Measurements from ENCODE around the gene TMED4.

TMED4 gene

DNA sequence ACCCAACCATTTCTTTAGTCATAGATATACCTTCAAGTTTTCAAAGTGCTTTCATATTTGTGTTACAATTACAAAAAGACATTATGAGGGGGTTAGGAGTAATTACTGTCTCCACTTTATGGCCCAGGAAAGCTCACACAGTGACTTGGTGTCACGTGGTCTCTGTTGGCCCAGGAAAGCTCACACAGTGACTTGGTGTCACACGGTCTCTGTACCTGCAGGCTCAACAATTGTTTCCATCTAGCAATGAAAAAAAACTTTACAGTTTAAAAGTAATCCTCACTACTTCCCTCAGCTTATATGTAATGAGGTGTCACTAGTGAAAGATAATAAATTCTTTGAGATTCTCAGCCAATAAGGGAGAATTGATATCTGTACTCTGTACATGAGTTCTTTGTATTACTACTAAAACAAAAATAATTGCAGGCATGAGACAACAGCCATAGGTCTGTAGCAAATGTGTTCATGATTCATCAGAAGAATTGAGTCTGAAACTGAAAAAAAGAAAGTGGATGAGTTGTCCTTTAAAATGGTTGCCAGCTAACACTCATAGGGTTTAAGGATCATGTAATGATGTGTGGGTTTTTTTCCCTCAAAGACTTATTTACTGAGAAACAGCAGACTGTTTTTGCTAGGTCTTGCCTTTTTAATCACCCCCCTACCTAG lies 35.3 kb upstream of the TMED4 start:
- TF ChIP-seq, protein P1, sequence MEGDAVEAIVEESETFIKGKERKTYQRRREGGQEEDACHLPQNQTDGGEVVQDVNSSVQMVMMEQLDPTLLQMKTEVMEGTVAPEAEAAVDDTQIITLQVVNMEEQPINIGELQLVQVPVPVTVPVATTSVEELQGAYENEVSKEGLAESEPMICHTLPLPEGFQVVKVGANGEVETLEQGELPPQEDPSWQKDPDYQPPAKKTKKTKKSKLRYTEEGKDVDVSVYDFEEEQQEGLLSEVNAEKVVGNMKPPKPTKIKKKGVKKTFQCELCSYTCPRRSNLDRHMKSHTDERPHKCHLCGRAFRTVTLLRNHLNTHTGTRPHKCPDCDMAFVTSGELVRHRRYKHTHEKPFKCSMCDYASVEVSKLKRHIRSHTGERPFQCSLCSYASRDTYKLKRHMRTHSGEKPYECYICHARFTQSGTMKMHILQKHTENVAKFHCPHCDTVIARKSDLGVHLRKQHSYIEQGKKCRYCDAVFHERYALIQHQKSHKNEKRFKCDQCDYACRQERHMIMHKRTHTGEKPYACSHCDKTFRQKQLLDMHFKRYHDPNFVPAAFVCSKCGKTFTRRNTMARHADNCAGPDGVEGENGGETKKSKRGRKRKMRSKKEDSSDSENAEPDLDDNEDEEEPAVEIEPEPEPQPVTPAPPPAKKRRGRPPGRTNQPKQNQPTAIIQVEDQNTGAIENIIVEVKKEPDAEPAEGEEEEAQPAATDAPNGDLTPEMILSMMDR (conservative IDR thresholded peaks at IDR 0.05; ENCODE audit: low read depth, low read length), result no peak
- DNase-seq (ENCODE audit: low read depth), result no peak
- H3K4me3 ChIP-seq (ENCODE audit: low read length), result no peak overlapping the region

DNA sequence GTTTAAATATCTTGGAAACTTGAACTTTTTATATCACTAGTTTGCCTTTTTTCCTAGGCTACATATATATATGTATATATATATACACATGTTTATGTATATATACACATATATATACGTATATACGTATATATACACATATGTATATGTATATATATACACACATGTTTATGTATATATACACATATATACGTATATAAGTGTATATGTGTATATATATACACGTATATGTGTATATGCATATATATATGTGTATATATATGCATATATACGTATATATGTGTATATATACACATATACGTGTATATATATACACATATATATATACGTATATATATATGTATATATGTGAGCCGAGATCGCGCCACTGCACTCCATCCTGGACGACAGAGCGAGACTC lies 34.5 kb upstream of the TMED4 start:
- TF ChIP-seq, protein P1 (conservative IDR thresholded peaks at IDR 0.05; ENCODE audit: low read depth, low read length), result no peak
- no peak for DNase-seq (ENCODE audit: low read depth)
- no peak overlapping the region for H3K4me3 ChIP-seq (ENCODE audit: low read length)

DNA sequence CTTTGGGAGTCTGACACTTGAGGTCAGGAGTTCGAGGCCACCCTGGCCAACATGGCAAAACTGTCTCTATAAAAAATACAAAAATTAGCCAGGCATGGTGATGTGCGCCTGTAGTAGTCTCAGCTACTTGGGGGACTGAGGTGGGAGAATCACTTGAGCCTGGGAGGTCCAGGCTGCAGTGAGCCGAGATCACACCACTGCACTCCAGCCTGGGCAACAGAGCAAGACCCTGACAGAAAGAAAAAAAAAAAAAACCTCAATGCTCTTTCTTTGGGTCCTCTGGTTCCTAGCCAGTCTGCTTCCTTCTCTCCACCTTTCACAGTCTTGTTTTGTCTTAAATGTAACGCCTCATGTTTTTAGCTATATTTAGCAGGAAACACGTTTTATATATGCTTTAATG lies 33.8 kb upstream of the TMED4 start:
- DNase-seq (ENCODE audit: low read depth), result no peak
- no peak overlapping the region for H3K4me3 ChIP-seq (ENCODE audit: low read length)
- TF ChIP-seq, protein P1 (conservative IDR thresholded peaks at IDR 0.05; ENCODE audit: low read depth, low read length), result no peak

DNA sequence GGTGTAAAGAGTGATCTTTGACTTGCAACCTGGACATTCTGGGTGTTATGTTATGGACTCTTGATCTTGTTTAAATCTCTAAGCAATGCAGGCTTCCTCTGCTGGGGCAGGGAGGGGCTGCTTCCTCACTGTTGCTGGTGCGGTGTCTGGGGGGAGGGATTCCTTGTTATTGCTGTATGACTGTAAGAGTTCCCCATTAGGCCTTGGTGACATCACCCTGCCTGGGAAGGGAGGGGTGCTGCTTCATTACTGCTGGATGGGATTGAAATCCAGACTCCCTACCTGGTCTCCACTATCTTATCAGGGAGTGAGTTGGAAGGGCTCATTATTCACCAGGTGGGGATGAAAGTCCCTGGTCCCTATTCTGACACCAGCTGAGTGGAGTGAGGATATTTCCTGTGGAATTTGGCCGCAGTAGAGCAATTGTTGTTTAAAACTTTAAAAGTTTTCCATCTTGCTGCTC lies 33.1 kb upstream of the TMED4 start:
- no peak overlapping the region for H3K4me3 ChIP-seq (ENCODE audit: low read length)
- DNase-seq (ENCODE audit: low read depth), result no peak
- TF ChIP-seq, protein P1 (conservative IDR thresholded peaks at IDR 0.05; ENCODE audit: low read depth, low read length), result no peak

DNA sequence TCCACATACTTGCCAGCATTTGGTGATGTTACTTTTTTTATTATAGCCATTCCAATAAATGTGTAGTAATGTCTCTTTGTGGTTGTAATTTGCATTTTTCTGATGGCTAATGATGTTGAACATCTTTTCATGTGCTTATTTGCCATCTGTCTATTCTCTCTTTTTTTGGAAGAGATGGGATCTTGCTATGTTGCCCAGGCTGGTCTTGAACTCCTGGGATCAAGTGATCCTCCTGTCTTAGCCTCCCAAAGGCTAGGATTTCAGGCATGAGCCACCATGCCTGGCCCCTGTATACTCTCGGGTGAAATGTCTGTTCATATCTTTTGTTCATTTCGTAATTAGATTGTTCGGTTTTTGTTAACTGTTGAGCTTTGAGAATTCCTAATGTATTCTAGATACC lies 27.8 kb upstream of the TMED4 start:
- TF ChIP-seq, protein P1 (conservative IDR thresholded peaks at IDR 0.05; ENCODE audit: low read depth, low read length), result no peak
- no peak overlapping the region for H3K4me3 ChIP-seq (ENCODE audit: low read length)
- DNase-seq (ENCODE audit: low read depth), result no peak

DNA sequence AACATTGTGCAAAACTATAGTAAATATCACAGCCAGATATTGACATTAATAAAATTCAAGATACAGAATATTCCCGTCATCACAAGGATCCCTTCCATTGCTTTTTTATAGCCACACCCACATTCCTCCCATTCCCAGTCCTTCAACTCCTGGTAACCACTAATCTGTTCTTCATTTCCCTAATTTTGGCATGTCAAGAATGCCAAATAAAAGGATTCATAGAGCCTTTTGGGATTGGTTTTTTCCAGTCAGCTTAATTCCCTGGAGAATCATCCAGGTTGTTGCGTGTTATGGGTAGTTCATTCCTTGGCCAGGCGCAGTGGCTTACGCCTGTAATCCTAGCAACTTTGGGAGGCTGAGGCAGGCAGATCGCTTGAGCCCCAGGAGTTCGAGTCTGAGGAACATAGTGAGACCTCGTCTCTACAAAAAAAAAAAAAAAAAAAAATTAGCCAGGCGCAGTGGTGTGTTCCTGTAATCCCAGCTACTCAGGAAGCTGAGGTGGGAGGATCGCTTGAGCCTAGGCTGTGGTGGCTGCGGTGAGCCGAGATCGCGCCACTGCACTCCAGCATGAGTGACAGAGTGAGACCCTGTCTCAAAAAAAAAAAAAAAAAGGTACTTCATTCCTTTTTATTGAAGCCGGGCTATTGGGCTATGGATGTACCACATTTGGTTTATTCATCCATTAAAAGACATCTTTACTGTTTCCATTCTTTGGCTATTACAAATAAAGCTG lies 27.1 kb upstream of the TMED4 start:
- H3K4me3 ChIP-seq (ENCODE audit: low read length), result no peak overlapping the region
- peak; percentile 62 for DNase-seq (ENCODE audit: low read depth)
- TF ChIP-seq, protein P1 (conservative IDR thresholded peaks at IDR 0.05; ENCODE audit: low read depth, low read length), result no peak
